Upper lobe of left lung (tissue), 6 donors: ENCODE results near the gene HTRA3. TPM values are rescaled to one million over a fixed set of nuclear protein-coding genes. Genes with fewer than 3 reads are reported as not detected.

Experiments used
- ATAC-seq, 2 donors: fragments of 200-7000 bp; cut with Tn5 transposase; one replicate each; pipeline ENCODE4 v1.9.1; 2022; ENCODE audit warnings: mild to moderate bottlenecking in 2 of 2, moderate library complexity in 2 of 2; ENCODE audit not compliant: low FRiP score in 2 of 2
- DNase-seq, 2 donors: peaks; one replicate each; pipeline ENCODE4 v3.0.0-alpha.2; 2019 to 2020
- H3K27ac ChIP-seq, 4 donors: fragments of 200-600 bp; sonication (generic); one replicate each; pipeline ENCODE4 v1.5.1; 2016 to 2019
- H3K27me3 ChIP-seq, 4 donors: fragments of 200-600 bp; sonication (generic); one replicate each; pipeline ENCODE4 v1.5.1; 2017 to 2019
- H3K36me3 ChIP-seq, 4 donors: fragments of 200-600 bp; sonication (generic); one replicate each; pipeline ENCODE4 v1.5.1; 2016 to 2019
- H3K4me1 ChIP-seq, 4 donors: fragments of 200-600 bp; sonication (generic); one replicate each; pipeline ENCODE4 v1.5.1; 2018 to 2019
- H3K4me3 ChIP-seq, 4 donors: fragments of 200-600 bp; sonication (generic); one replicate each; pipeline ENCODE4 v1.5.1; 2017 to 2019; ENCODE audit warnings: mild to moderate bottlenecking in 2 of 4, moderate library complexity in 1 of 4
- H3K9me3 ChIP-seq, 4 donors: fragments of 200-600 bp; sonication (generic); one replicate each; pipeline ENCODE4 v1.5.1; 2018 to 2019
- CTCF ChIP-seq, 6 experiments: fragments of 450-650 bp in 4 of 6; fragments of 200-600 bp in 2 of 6; sonication (generic) in 2 of 6; IDR thresholded peaks; one replicate each; pipeline ENCODE4 v1.5.1; 2016 to 2019; ENCODE audit warnings: antibody characterized with exemption in 6 of 6
- EP300 ChIP-seq, 4 donors: sonication (generic); formaldehyde crosslinking; IDR thresholded peaks; one replicate each; pipeline ENCODE4 v1.5.1; 2017; ENCODE audit warnings: antibody characterized with exemption in 4 of 4, control low read depth in 2 of 4
- POLR2A ChIP-seq, 4 donors: fragments of 450-650 bp; IDR thresholded peaks; one replicate each; pipeline ENCODE4 v1.5.1; 2016 to 2017; ENCODE audit warnings: antibody characterized with exemption in 4 of 4, mild to moderate bottlenecking in 2 of 4
- POLR2AphosphoS5 ChIP-seq, 2 donors: sonication (generic); formaldehyde crosslinking; IDR thresholded peaks; one replicate each; pipeline ENCODE4 v1.5.1; 2017; ENCODE audit warnings: antibody characterized with exemption in 2 of 2
- WGBS, 2 donors: methylation state at CpG; one replicate each; pipeline ENCODE4 v1.1.5; 2017 to 2018; 5-methylcytosine and 5-hydroxymethylcytosine counted together
- total RNA-seq, 6 donors: library from RNA; depleted of rRNA in 4 of 6; stranded (reverse); fragments of >200 nt in 4 of 6; gene quantifications; one replicate each; pipeline versions ENCODE4 v1.1.0 to v1.2.1, GENCODE V29; 2016 to 2021
- donor health status: DM: no; HTN: no; CAD: no; lungs with moderate emphysema.
- donor health status: DM: no; HTN: yes; CAD: no; lungs with severe emphysema.

Gene HTRA3
- total RNA-seq, 6 donors from 2014 or later = 5.2 to 51.1 (median 19.7) TPM

GRCh38 chr4:8310306-8310705 lies 40.8 kb downstream of the HTRA3 start:
- Histone ChIP-seq H3K4me3 (no peak overlapping the region), H3K27ac (no peak overlapping the region), H3K27me3 (no peaks in the 10 kb centered on the region), H3K9me3 (no peaks in the 10 kb centered on the region), H3K36me3 (no peaks in the 10 kb centered on the region), H3K4me1 (peaks cover 0 to 10% (median 4%) of the 10 kb centered on the region in 4 donors)
- TF ChIP-seq POLR2AphosphoS5 (IDR thresholded peaks at IDR 0.05) (no peak), CTCF (IDR thresholded peaks at IDR 0.05) (no peak), EP300 (IDR thresholded peaks at IDR 0.05) (no peak), POLR2A (IDR thresholded peaks at IDR 0.05) (no peak)
- 74 to 79% methylated on average over 8 to 10 of the region's 10 CpGs for WGBS, 2 donors
- DNase-seq (peak in 1 of 2 donors; percentile 6), ATAC-seq (no peak)

GRCh38 chr4:8311101-8312068 lies 41.8 kb downstream of the HTRA3 start:
- Histone ChIP-seq H3K4me3 (no peak overlapping the region), H3K27me3 (no peaks in the 10 kb centered on the region), H3K9me3 (no peaks in the 10 kb centered on the region), H3K27ac (no peak overlapping the region), H3K4me1 (peaks cover 5 to 21% (median 15%) of the 10 kb centered on the region in 4 donors), H3K36me3 (no peaks in the 10 kb centered on the region)
- DNase-seq (peak in 1 of 2 donors; percentile 10), ATAC-seq (no peak)
- WGBS, 2 donors = 78 to 88% methylated on average over 6 to 13 of the region's 13 CpGs
- TF ChIP-seq EP300 (IDR thresholded peaks at IDR 0.05) (no peak), POLR2AphosphoS5 (IDR thresholded peaks at IDR 0.05) (no peak)

- Histone ChIP-seq H3K36me3 (no peaks in the 10 kb centered on the region), H3K4me3 (no peak overlapping the region), H3K4me1 (peaks cover 5 to 17% (median 13%) of the 10 kb centered on the region in 4 donors), H3K9me3 (no peaks in the 10 kb centered on the region), H3K27ac (no peak overlapping the region), H3K27me3 (no peaks in the 10 kb centered on the region)
- no peak for ATAC-seq
- WGBS, 2 donors = 89 to 92% methylated on average over 3 of the region's 3 CpGs
- no peak for DNase-seq
- TF ChIP-seq CTCF (IDR thresholded peaks at IDR 0.05) (no peak), POLR2AphosphoS5 (IDR thresholded peaks at IDR 0.05) (no peak), POLR2A (IDR thresholded peaks at IDR 0.05) (no peak), EP300 (IDR thresholded peaks at IDR 0.05) (no peak)
Measured at GRCh38 chr4:8312069-8312445, 42.5 kb downstream of the HTRA3 start.

- Histone ChIP-seq H3K9me3 (no peaks in the 10 kb centered on the region), H3K4me3 (no peak overlapping the region), H3K27ac (no peak overlapping the region), H3K36me3 (no peaks in the 10 kb centered on the region), H3K4me1 (peaks cover 5 to 16% (median 13%) of the 10 kb centered on the region in 4 donors), H3K27me3 (no peaks in the 10 kb centered on the region)
- DNase-seq (no peak), ATAC-seq (no peak)
- TF ChIP-seq EP300 (IDR thresholded peaks at IDR 0.05) (no peak), POLR2AphosphoS5 (IDR thresholded peaks at IDR 0.05) (no peak), CTCF (IDR thresholded peaks at IDR 0.05) (no peak), POLR2A (IDR thresholded peaks at IDR 0.05) (no peak)
Measured at GRCh38 chr4:8312976-8313375, 43.4 kb downstream of the HTRA3 start.

- Histone ChIP-seq H3K36me3 (no peaks in the 10 kb centered on the region), H3K4me1 (peaks cover 5 to 16% (median 13%) of the 10 kb centered on the region in 4 donors), H3K27ac (no peak overlapping the region), H3K9me3 (no peaks in the 10 kb centered on the region), H3K4me3 (no peak overlapping the region), H3K27me3 (no peaks in the 10 kb centered on the region)
- 86 to 89% methylated on average over 2 to 5 of the region's 5 CpGs for WGBS, 2 donors
- TF ChIP-seq POLR2AphosphoS5 (IDR thresholded peaks at IDR 0.05) (no peak), POLR2A (IDR thresholded peaks at IDR 0.05) (no peak), EP300 (IDR thresholded peaks at IDR 0.05) (no peak)
- no peak for ATAC-seq
- DNase-seq = peak in 1 of 2 donors; percentile 13
Measured at GRCh38 chr4:8314691-8315255, 45.2 kb downstream of the HTRA3 start.
